ENCODE results near the gene RNF31. TPM values are rescaled to one million over a fixed set of nuclear protein-coding genes. Genes with fewer than 3 reads are reported as not detected.

The RNF31 gene
- polyA plus RNA-seq, 4 donors: 33.7 to 83.0 (median 48.9) TPM

- no peak overlapping the region for H3K4me3 ChIP-seq (ENCODE audit: low read depth in 1 of 3, low read length in 3 of 3)
- 86 to 94% (median 89%) methylated on average over 10 of the region's 10 CpGs for WGBS, 3 donors
- FAIRE-seq (no peak), DNase-seq (no peak)
- H3K9me3 ChIP-seq (ENCODE audit: control insufficient read depth in 2 of 2, insufficient read depth in 1 of 2, low read depth in 1 of 2, low read length in 1 of 2): no peaks in the 10 kb centered on the region
- peaks cover 0 to 51% (median 2%) of the 10 kb centered on the region in 3 donors for H3K36me3 ChIP-seq (ENCODE audit: control insufficient read depth in 3 of 3, insufficient read depth in 2 of 3, low read depth in 1 of 3, low read length in 3 of 3)
- H3K4me1 ChIP-seq (ENCODE audit: control insufficient read depth in 3 of 3, insufficient read depth in 2 of 3, low read depth in 1 of 3, low read length in 2 of 3): peaks cover 0 to 26% (median 6%) of the 10 kb centered on the region in 3 donors
- no peaks in the 10 kb centered on the region for H3K27me3 ChIP-seq (ENCODE audit: control insufficient read depth in 3 of 3, insufficient read depth in 3 of 3, low read length in 3 of 3)
- H3K27ac ChIP-seq (ENCODE audit: low read depth in 1 of 3, low read length in 2 of 3): no peak overlapping the region
Observed at GRCh38 chr14:24190416-24190815, 43.1 kb downstream of the RNF31 start.

DNA sequence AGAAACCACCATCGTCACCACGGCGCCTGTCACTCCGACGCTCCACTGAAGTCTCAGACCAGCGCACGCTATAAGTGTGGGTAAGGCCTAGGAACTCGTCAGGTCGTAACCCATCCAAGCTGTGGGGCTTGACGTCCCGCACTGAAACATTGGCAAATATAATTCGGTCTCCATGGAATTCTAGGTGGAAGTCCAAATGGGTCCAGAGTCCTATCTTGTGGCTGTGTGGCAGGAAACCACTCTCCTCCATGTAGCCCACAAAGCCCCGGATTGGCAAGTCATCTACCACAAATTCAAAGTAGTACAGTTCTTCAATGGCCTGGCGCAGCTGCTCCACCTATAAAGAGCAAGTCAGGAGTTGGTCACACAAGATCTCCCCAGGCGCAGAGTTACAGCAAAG is 45.6 kb downstream of the RNF31 start:
- Histone ChIP-seq H3K27me3 (ENCODE audit: control insufficient read depth in 3 of 3, insufficient read depth in 3 of 3, low read length in 3 of 3) (no peaks in the 10 kb centered on the region), H3K27ac (ENCODE audit: low read depth in 1 of 3, low read length in 2 of 3) (no peak overlapping the region), H3K36me3 (ENCODE audit: control insufficient read depth in 3 of 3, insufficient read depth in 2 of 3, low read depth in 1 of 3, low read length in 3 of 3) (peaks cover 0 to 27% (median 2%) of the 10 kb centered on the region in 3 donors), H3K9me3 (ENCODE audit: control insufficient read depth in 2 of 2, insufficient read depth in 1 of 2, low read depth in 1 of 2, low read length in 1 of 2) (no peaks in the 10 kb centered on the region), H3K4me3 (ENCODE audit: low read depth in 1 of 3, low read length in 3 of 3) (no peak overlapping the region), H3K4me1 (ENCODE audit: control insufficient read depth in 3 of 3, insufficient read depth in 2 of 3, low read depth in 1 of 3, low read length in 2 of 3) (peaks cover 0 to 23% (median 5%) of the 10 kb centered on the region in 3 donors)
- FAIRE-seq: no peak
- DNase-seq: no peak
- WGBS, 3 donors: 93 to 95% (median 94%) methylated on average over 15 of the region's 15 CpGs

- Histone ChIP-seq H3K36me3 (ENCODE audit: control insufficient read depth in 3 of 3, insufficient read depth in 2 of 3, low read depth in 1 of 3, low read length in 3 of 3) (peaks cover 2 to 33% (median 2%) of the 10 kb centered on the region in 3 donors), H3K4me1 (ENCODE audit: control insufficient read depth in 3 of 3, insufficient read depth in 2 of 3, low read depth in 1 of 3, low read length in 2 of 3) (peaks cover 0 to 26% (median 5%) of the 10 kb centered on the region in 3 donors), H3K4me3 (ENCODE audit: low read depth in 1 of 3, low read length in 3 of 3) (peak overlapping the region; percentile 65 to 96 (median 86)), H3K9me3 (ENCODE audit: control insufficient read depth in 2 of 2, insufficient read depth in 1 of 2, low read depth in 1 of 2, low read length in 1 of 2) (no peaks in the 10 kb centered on the region), H3K27me3 (ENCODE audit: control insufficient read depth in 3 of 3, insufficient read depth in 3 of 3, low read length in 3 of 3) (no peaks in the 10 kb centered on the region), H3K27ac (ENCODE audit: low read depth in 1 of 3, low read length in 2 of 3) (peak overlapping the region in 1 of 3 donors; percentile 99)
- FAIRE-seq (no peak), DNase-seq (no peak)
- WGBS, 3 donors: 83 to 87% (median 84%) methylated on average over 7 of the region's 7 CpGs
Observed at GRCh38 chr14:24194186-24194872, 47.0 kb downstream of the RNF31 start.

DNA sequence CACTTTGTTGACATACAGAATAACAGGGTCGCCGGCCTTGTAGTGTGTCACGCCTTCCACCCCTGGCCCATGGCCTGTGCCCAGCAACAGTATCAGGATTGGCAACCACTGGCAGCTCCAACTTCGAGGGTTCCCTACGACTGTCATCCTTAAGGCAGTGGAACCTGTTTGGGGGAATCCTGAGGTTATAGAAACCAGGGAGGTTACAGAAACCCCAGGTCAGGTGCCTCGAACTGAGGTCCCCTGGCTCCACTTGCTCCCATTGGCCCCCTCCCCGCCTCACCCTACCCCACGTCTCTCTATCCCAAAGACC is 47.5 kb downstream of the RNF31 start:
- no peak for DNase-seq
- no peaks in the 10 kb centered on the region for H3K27me3 ChIP-seq (ENCODE audit: control insufficient read depth in 3 of 3, insufficient read depth in 3 of 3, low read length in 3 of 3)
- no peaks in the 10 kb centered on the region for H3K9me3 ChIP-seq (ENCODE audit: control insufficient read depth in 2 of 2, insufficient read depth in 1 of 2, low read depth in 1 of 2, low read length in 1 of 2)
- H3K4me1 ChIP-seq (ENCODE audit: control insufficient read depth in 3 of 3, insufficient read depth in 2 of 3, low read depth in 1 of 3, low read length in 2 of 3): peaks cover 0 to 26% (median 5%) of the 10 kb centered on the region in 3 donors
- 29 to 58% (median 38%) methylated on average over 8 of the region's 8 CpGs for WGBS, 3 donors
- H3K36me3 ChIP-seq (ENCODE audit: control insufficient read depth in 3 of 3, insufficient read depth in 2 of 3, low read depth in 1 of 3, low read length in 3 of 3): peaks cover 2 to 32% (median 2%) of the 10 kb centered on the region in 3 donors
- no peak for FAIRE-seq
- H3K4me3 ChIP-seq (ENCODE audit: low read depth in 1 of 3, low read length in 3 of 3): peak overlapping the region; percentile 65 to 96 (median 86)
- peak overlapping the region; percentile 93 to 99 (median 94) for H3K27ac ChIP-seq (ENCODE audit: low read depth in 1 of 3, low read length in 2 of 3)

DNA sequence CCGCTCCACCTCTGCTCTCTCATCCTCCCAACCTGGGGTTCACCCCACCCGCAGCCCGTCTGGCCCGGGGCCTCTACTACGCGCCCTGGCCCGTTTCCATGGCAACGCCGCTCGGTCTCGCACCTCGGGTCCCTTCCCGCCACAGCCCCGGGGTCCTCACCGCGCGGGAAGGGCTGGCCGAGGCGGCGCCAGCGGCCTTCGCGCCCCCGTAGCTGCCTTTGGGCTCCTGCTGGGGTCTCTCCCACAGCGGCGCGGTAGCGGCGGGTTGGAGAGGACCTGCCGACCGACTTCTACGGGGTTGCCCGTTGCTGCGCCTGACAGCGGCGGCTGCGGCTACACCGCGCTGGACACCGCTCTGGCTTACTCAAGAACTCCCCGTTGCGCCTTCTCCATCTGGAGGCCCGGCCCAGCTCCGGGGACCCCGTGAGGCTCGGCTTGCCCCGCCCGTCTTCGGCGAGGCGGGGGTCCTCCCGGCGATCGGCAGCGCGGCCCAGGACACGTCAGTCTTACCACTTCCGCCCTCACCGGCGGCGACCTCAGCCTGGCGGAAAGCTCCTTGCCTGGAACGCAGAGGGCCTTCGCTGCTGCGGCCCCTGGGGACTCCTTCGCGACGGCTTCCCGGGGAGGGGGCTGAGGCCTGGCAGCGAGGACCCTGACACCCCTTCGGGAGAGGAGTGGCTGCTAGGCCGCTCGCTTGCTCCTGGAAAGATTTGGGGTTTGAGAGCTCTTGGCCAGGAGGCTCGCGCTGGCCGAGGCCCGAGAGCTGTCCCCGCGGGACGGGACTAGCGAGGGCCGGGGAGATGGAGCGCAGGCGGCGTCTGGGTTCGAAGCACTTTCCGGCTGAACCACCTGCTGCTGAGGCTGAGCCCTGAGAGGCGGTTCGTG is 48.1 kb downstream of the RNF31 start, which contains the start of gene TM9SF1:
Gene TM9SF1, minus strand, starts transcription at position 256 of the 885 bp plus-strand sequence. CDS start 422 bp downstream, outside the sequence.
- Histone ChIP-seq H3K36me3 (ENCODE audit: control insufficient read depth in 3 of 3, insufficient read depth in 2 of 3, low read depth in 1 of 3, low read length in 3 of 3) (peaks cover 2 to 32% (median 2%) of the 10 kb centered on the region in 3 donors), H3K27ac (ENCODE audit: low read depth in 1 of 3, low read length in 2 of 3) (peak within 1 kb of the TSS; percentile 93 to 99 (median 94)), H3K4me3 (ENCODE audit: low read depth in 1 of 3, low read length in 3 of 3) (peak within 1 kb of the TSS; percentile 65 to 96 (median 86)), H3K4me1 (ENCODE audit: control insufficient read depth in 3 of 3, insufficient read depth in 2 of 3, low read depth in 1 of 3, low read length in 2 of 3) (peaks cover 0 to 26% (median 5%) of the 10 kb centered on the region in 3 donors), H3K27me3 (ENCODE audit: control insufficient read depth in 3 of 3, insufficient read depth in 3 of 3, low read length in 3 of 3) (no peaks in the 10 kb centered on the region), H3K9me3 (ENCODE audit: control insufficient read depth in 2 of 2, insufficient read depth in 1 of 2, low read depth in 1 of 2, low read length in 1 of 2) (no peaks in the 10 kb centered on the region)
- 0% methylated on average over 81 to 89 of the region's 89 CpGs for WGBS, 3 donors
- peak; percentile 85 to 97 for DNase-seq
- FAIRE-seq: no peak

- Histone ChIP-seq H3K4me1 (ENCODE audit: control insufficient read depth in 3 of 3, insufficient read depth in 2 of 3, low read depth in 1 of 3, low read length in 2 of 3) (peaks cover 0 to 26% (median 5%) of the 10 kb centered on the region in 3 donors), H3K36me3 (ENCODE audit: control insufficient read depth in 3 of 3, insufficient read depth in 2 of 3, low read depth in 1 of 3, low read length in 3 of 3) (peaks cover 2 to 34% (median 2%) of the 10 kb centered on the region in 3 donors), H3K27me3 (ENCODE audit: control insufficient read depth in 3 of 3, insufficient read depth in 3 of 3, low read length in 3 of 3) (no peaks in the 10 kb centered on the region), H3K9me3 (ENCODE audit: control insufficient read depth in 2 of 2, insufficient read depth in 1 of 2, low read depth in 1 of 2, low read length in 1 of 2) (peaks cover 0 to 3% of the 10 kb centered on the region in 2 donors), H3K4me3 (ENCODE audit: low read depth in 1 of 3, low read length in 3 of 3) (peak overlapping the region; percentile 65 to 96 (median 86)), H3K27ac (ENCODE audit: low read depth in 1 of 3, low read length in 2 of 3) (peak overlapping the region; percentile 93 to 99 (median 94))
- DNase-seq (peak; percentile 71 to 72), FAIRE-seq (no peak)
- 31 to 33% (median 32%) methylated on average over 33 of the region's 33 CpGs for WGBS, 3 donors
Observed at GRCh38 chr14:24196071-24197055, 49.1 kb downstream of the RNF31 start.

- Histone ChIP-seq H3K9me3 (ENCODE audit: control insufficient read depth in 2 of 2, insufficient read depth in 1 of 2, low read depth in 1 of 2, low read length in 1 of 2) (peaks cover 0 to 8% of the 10 kb centered on the region in 2 donors), H3K4me1 (ENCODE audit: control insufficient read depth in 3 of 3, insufficient read depth in 2 of 3, low read depth in 1 of 3, low read length in 2 of 3) (peaks cover 0 to 26% (median 5%) of the 10 kb centered on the region in 3 donors), H3K36me3 (ENCODE audit: control insufficient read depth in 3 of 3, insufficient read depth in 2 of 3, low read depth in 1 of 3, low read length in 3 of 3) (peaks cover 0 to 34% (median 3%) of the 10 kb centered on the region in 3 donors), H3K27me3 (ENCODE audit: control insufficient read depth in 3 of 3, insufficient read depth in 3 of 3, low read length in 3 of 3) (no peaks in the 10 kb centered on the region), H3K27ac (ENCODE audit: low read depth in 1 of 3, low read length in 2 of 3) (peak overlapping the region in 2 of 3 donors; percentile 65 to 94), H3K4me3 (ENCODE audit: low read depth in 1 of 3, low read length in 3 of 3) (peak overlapping the region in 1 of 3 donors; percentile 86)
- WGBS, 3 donors: 77 to 97% (median 82%) methylated on average over 2 of the region's 2 CpGs
- DNase-seq: no peak
- no peak for FAIRE-seq
Observed at GRCh38 chr14:24197056-24197450, 49.8 kb downstream of the RNF31 start.

Measured in small intestine (tissue), 7 donors.